Cardiac atrium fibroblast (primary cell): ENCODE data around the gene MAS1. TPM values are rescaled to one million over a fixed set of nuclear protein-coding genes. Genes with fewer than 3 reads are reported as not detected.

Source experiments
- total RNA-seq: library from RNA; depleted of rRNA; stranded (reverse); fragments of >200 nt; gene quantifications from 2 replicates; pipeline ENCODE4 v1.2.3, GENCODE V29; 2015

Gene MAS1
- total RNA-seq, result not detected in 2 replicates

GRCh38 chr6:159890792-159891191 is at the start of gene MAS1:
Gene MAS1 (plus strand): TSS chr6:159890988. CDS start chr6:159906956, 15,968 bp downstream.

Other genes starting within 250 kb of the MAS1 start
- 78.0 and 863 TPM in 2 replicates for gene SOD2, start 197.7 kb upstream of the MAS1 start, total RNA-seq
- gene WTAP, start 163.5 kb upstream of the MAS1 start, total RNA-seq, result 55.6 and 70.8 TPM in 2 replicates
- gene ACAT2, start 128.9 kb upstream of the MAS1 start, total RNA-seq, result 26.2 and 31.6 TPM in 2 replicates
- gene TCP1, start 101.4 kb upstream of the MAS1 start, total RNA-seq, result 152 and 185 TPM in 2 replicates
- 90.1 and 96.4 TPM in 2 replicates for gene MRPL18, start 100.5 kb upstream of the MAS1 start, total RNA-seq
- gene PNLDC1, start 90.7 kb upstream of the MAS1 start, total RNA-seq, result not detected in 2 replicates
- 68.1 and 137 TPM in 2 replicates for gene IGF2R, start 78.1 kb downstream of the MAS1 start, total RNA-seq
- 2.3 TPM in 1 of 2 replicates, not detected in the other for gene SLC22A1, start 230.8 kb downstream of the MAS1 start, total RNA-seq